Trophoblast cell (in vitro differentiated cells and primary cell): Measurements from ENCODE around the gene IDH3G.

Source experiments
- DNase-seq, 2 donors: peaks; one replicate each; pipeline ENCODE4 v3.0.0-alpha.2; 2016
- H2AFZ ChIP-seq: 2 replicates; pipeline ENCODE4 v1.6.1; 2013; ENCODE audit warnings: low read length, moderate library complexity, mild to moderate bottlenecking; ENCODE audit not compliant: insufficient read depth, poor library complexity
- H2AK5ac ChIP-seq: 2 replicates; pipeline ENCODE4 v1.6.1; 2013; ENCODE audit warnings: mild to moderate bottlenecking, low read length
- H2BK120ac ChIP-seq: 2 replicates; pipeline ENCODE4 v1.6.1; 2013; ENCODE audit warnings: low read length, mild to moderate bottlenecking, moderate library complexity; ENCODE audit not compliant: insufficient read depth, poor library complexity
- H2BK12ac ChIP-seq: 2 replicates; pipeline ENCODE4 v1.6.1; 2013; ENCODE audit warnings: mild to moderate bottlenecking, low read length, moderate library complexity
- H2BK5ac ChIP-seq: 2 replicates; pipeline ENCODE4 v1.6.1; 2013; ENCODE audit warnings: low read length, low read depth, moderate library complexity, mild to moderate bottlenecking; ENCODE audit not compliant: poor library complexity
- H3K14ac ChIP-seq: 2 replicates; pipeline ENCODE4 v1.6.1; 2013; ENCODE audit warnings: mild to moderate bottlenecking, low read length
- H3K18ac ChIP-seq: 2 replicates; pipeline ENCODE4 v1.6.1; 2013; ENCODE audit warnings: mild to moderate bottlenecking, low read length
- H3K23ac ChIP-seq: 2 replicates; pipeline ENCODE4 v1.6.1; 2013; ENCODE audit warnings: low read length
- H3K27ac ChIP-seq: 2 replicates; pipeline ENCODE4 v1.5.1; 2013; ENCODE audit warnings: low read depth, mild to moderate bottlenecking, inconsistent platforms, low read length, moderate library complexity
- H3K27me3 ChIP-seq: 2 replicates; pipeline ENCODE4 v1.6.1; 2013; ENCODE audit warnings: inconsistent platforms, mild to moderate bottlenecking, low read length, moderate library complexity; ENCODE audit not compliant: insufficient read depth
- H3K36me3 ChIP-seq, 2 experiments: 1 replicate in 1 of 2; 2 replicates in 1 of 2; pipeline ENCODE4 v1.6.1; 2013; ENCODE audit warnings: low read length in 2 of 2, mild to moderate bottlenecking in 2 of 2, moderate library complexity in 1 of 2; ENCODE audit not compliant: insufficient read depth in 2 of 2, control insufficient read depth in 1 of 2
- H3K4ac ChIP-seq: 2 replicates; pipeline ENCODE4 v1.6.1; 2013; ENCODE audit warnings: low read depth, mild to moderate bottlenecking, low read length, moderate library complexity
- H3K4me1 ChIP-seq, 2 experiments: 1 replicate in 1 of 2; 2 replicates in 1 of 2; pipeline ENCODE4 v1.6.1; 2013; ENCODE audit warnings: low read length in 2 of 2, mild to moderate bottlenecking in 2 of 2, moderate library complexity in 1 of 2; ENCODE audit not compliant: insufficient read depth in 2 of 2, control insufficient read depth in 1 of 2
- H3K4me2 ChIP-seq: 2 replicates; pipeline ENCODE4 v1.6.1; 2013; ENCODE audit warnings: inconsistent platforms, mild to moderate bottlenecking, low read length, moderate library complexity
- H3K4me3 ChIP-seq: 2 replicates; pipeline ENCODE4 v1.5.1; 2013; ENCODE audit warnings: mild to moderate bottlenecking, low read depth, low read length, inconsistent platforms
- H3K79me1 ChIP-seq: one replicate; pipeline ENCODE4 v1.6.1; 2013; ENCODE audit warnings: low read length
- H3K79me2 ChIP-seq: 2 replicates; pipeline ENCODE4 v1.6.1; 2013; ENCODE audit warnings: low read length, mild to moderate bottlenecking; ENCODE audit not compliant: control insufficient read depth, insufficient read depth, poor library complexity
- H3K9ac ChIP-seq: 2 replicates; pipeline ENCODE4 v1.6.1; 2013; ENCODE audit warnings: mild to moderate bottlenecking, low read length
- H3K9me3 ChIP-seq: 2 replicates; pipeline ENCODE4 v1.6.1; 2013; ENCODE audit warnings: low read depth, mild to moderate bottlenecking, control low read depth, inconsistent platforms, low read length; ENCODE audit not compliant: insufficient read depth
- H4K12ac ChIP-seq: 2 replicates; pipeline ENCODE4 v1.6.1; 2013; ENCODE audit warnings: low read depth, mild to moderate bottlenecking, low read length, moderate library complexity
- H4K8ac ChIP-seq: 2 replicates; pipeline ENCODE4 v1.6.1; 2013; ENCODE audit warnings: low read depth, mild to moderate bottlenecking, low read length, moderate library complexity
- H4K91ac ChIP-seq: one replicate; pipeline ENCODE4 v1.6.1; 2013; ENCODE audit warnings: low read depth, mild to moderate bottlenecking, low read length, moderate library complexity
- WGBS: extraction: QIAGEN DNeasy Blood & Tissue Kit; methylation state at CpG from one replicate; pipeline ENCODE4 v1.1.7; 2013; ENCODE audit warnings: missing lambda C conversion rate; ENCODE audit not compliant: insufficient read length, insufficient coverage; ENCODE audit errors: extremely low coverage; 5-methylcytosine and 5-hydroxymethylcytosine counted together

The IDH3G gene

DNA sequence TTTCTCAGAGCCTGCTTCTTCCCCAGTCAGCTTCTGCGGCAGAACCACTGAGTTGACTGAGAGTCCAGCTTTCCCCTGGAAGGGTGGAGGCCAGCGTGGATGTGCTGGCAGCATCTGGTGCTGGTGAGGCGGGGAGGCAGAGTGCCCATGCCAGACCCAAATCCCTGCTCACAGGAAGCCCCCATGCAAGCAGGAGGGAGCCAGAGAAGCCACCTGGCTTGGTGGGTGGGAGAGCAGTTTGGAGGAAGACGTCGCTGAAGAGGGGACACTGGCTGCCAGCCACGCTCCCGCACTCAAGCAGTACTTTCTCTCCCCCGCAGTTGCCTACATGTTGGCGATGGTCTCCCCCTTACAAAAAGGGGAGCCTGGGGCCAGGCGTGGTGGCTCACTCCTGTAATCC, 30.2 kb upstream of the IDH3G start:
- H3K9me3 ChIP-seq: no peaks in the 10 kb centered on the region
- no peak overlapping the region for H2BK12ac ChIP-seq
- H4K12ac ChIP-seq: no peak overlapping the region
- H3K79me2 ChIP-seq: peaks cover under 1% of the 10 kb centered on the region
- H2AK5ac ChIP-seq: no peak overlapping the region
- no peak overlapping the region for H3K4ac ChIP-seq
- WGBS: no CpG with 5 or more reads among the region's 10 CpGs
- H3K27me3 ChIP-seq: peaks cover 2% of the 10 kb centered on the region
- H2BK120ac ChIP-seq: no peak overlapping the region
- no peak for DNase-seq
- H4K91ac ChIP-seq: no peak overlapping the region
- H3K4me2 ChIP-seq: no peak overlapping the region
- H3K79me1 ChIP-seq: peaks cover under 1% of the 10 kb centered on the region
- H3K27ac ChIP-seq: no peak overlapping the region
- H3K36me3 ChIP-seq: no peaks in the 10 kb centered on the region
- no peak overlapping the region for H3K14ac ChIP-seq
- no peak overlapping the region for H3K18ac ChIP-seq
- no peak overlapping the region for H2AFZ ChIP-seq
- no peak overlapping the region for H3K4me3 ChIP-seq
- H3K4me1 ChIP-seq: peaks cover 7 to 10% of the 10 kb centered on the region in 2 experiments
- no peak overlapping the region for H3K9ac ChIP-seq
- H4K8ac ChIP-seq: no peak overlapping the region
- H3K23ac ChIP-seq: no peak overlapping the region
- H2BK5ac ChIP-seq: no peak overlapping the region

- no peak overlapping the region for H2AK5ac ChIP-seq
- H4K91ac ChIP-seq: no peak overlapping the region
- no peaks in the 10 kb centered on the region for H3K27me3 ChIP-seq
- no peak overlapping the region for H3K27ac ChIP-seq
- H3K14ac ChIP-seq: no peak overlapping the region
- H3K4me3 ChIP-seq: no peak overlapping the region
- no peaks in the 10 kb centered on the region for H3K9me3 ChIP-seq
- no peak overlapping the region for H3K4ac ChIP-seq
- no CpG with 5 or more reads among the region's 9 CpGs for WGBS
- no peak overlapping the region for H2BK120ac ChIP-seq
- H4K12ac ChIP-seq: no peak overlapping the region
- no peak overlapping the region for H3K9ac ChIP-seq
- no peak overlapping the region for H2BK12ac ChIP-seq
- no peak overlapping the region for H3K18ac ChIP-seq
- peaks cover 4% of the 10 kb centered on the region for H3K79me2 ChIP-seq
- no peak overlapping the region for H2AFZ ChIP-seq
- H3K23ac ChIP-seq: no peak overlapping the region
- H2BK5ac ChIP-seq: no peak overlapping the region
- H4K8ac ChIP-seq: no peak overlapping the region
- peaks cover 8% of the 10 kb centered on the region for H3K79me1 ChIP-seq
- H3K4me1 ChIP-seq: peaks cover 0 to 7% of the 10 kb centered on the region in 2 experiments
- H3K4me2 ChIP-seq: no peak overlapping the region
- DNase-seq: no peak
- no peaks in the 10 kb centered on the region for H3K36me3 ChIP-seq
These were observed 26.9 kb upstream of the IDH3G start for GRCh38 chrX:153821066-153821465.

GRCh38 chrX:153820601-153821000, 26.4 kb upstream of the IDH3G start:
- H2BK120ac ChIP-seq: no peak overlapping the region
- no peaks in the 10 kb centered on the region for H3K27me3 ChIP-seq
- H3K18ac ChIP-seq: no peak overlapping the region
- no peak overlapping the region for H3K4ac ChIP-seq
- no peak overlapping the region for H3K14ac ChIP-seq
- H2BK12ac ChIP-seq: no peak overlapping the region
- H3K9me3 ChIP-seq: no peaks in the 10 kb centered on the region
- no peak overlapping the region for H4K91ac ChIP-seq
- no peaks in the 10 kb centered on the region for H3K36me3 ChIP-seq
- H3K9ac ChIP-seq: no peak overlapping the region
- H3K79me2 ChIP-seq: peaks cover 4% of the 10 kb centered on the region
- no peak overlapping the region for H3K23ac ChIP-seq
- no peak overlapping the region for H2AFZ ChIP-seq
- H4K8ac ChIP-seq: no peak overlapping the region
- no peak overlapping the region for H3K4me3 ChIP-seq
- H2BK5ac ChIP-seq: no peak overlapping the region
- H4K12ac ChIP-seq: no peak overlapping the region
- H3K4me2 ChIP-seq: no peak overlapping the region
- H3K27ac ChIP-seq: no peak overlapping the region
- no peak overlapping the region for H2AK5ac ChIP-seq
- H3K79me1 ChIP-seq: peaks cover 8% of the 10 kb centered on the region
- no CpG with 5 or more reads among the region's 7 CpGs for WGBS
- no peak for DNase-seq
- peaks cover 0 to 7% of the 10 kb centered on the region in 2 experiments for H3K4me1 ChIP-seq

DNA sequence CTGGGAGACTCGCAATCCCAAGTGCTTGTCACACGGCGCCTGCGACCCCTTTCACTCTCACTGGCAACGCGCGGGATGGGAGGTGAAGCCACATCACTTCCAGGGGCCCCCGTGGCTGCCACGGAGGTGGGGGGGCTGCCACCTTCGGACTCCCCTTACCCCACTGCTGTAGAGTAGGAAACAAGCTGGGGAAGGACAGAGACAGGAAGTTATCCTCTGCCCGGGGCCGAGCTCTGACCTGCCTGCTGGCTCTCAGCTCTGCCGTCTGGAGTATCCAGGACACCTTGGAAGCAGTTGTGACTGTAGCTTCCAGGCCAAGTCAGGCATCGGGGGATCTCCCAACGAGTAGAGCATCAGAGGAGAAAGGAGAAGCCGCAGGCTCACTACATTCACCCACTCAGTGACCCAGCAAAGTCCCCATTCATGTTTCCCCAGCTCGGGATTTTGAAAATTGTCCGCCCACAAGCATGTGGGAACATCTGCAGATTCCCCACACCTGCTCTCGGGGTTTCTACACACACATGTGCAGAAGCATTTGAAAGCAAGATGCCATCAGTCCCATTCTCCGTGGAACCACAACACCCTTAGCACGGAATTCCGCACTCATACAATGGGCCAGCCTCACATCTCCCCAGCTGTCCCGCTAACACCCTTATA, 25.3 kb upstream of the IDH3G start:
- Histone ChIP-seq H3K4me3 (no peak overlapping the region), H4K91ac (peak overlapping the region; percentile 79), H3K27ac (no peak overlapping the region), H3K23ac (no peak overlapping the region), H3K9ac (no peak overlapping the region), H3K36me3 (no peaks in the 10 kb centered on the region), H4K8ac (peak overlapping the region; percentile 84), H2BK5ac (no peak overlapping the region), H3K4me2 (peak overlapping the region; percentile 68), H2AK5ac (no peak overlapping the region), H3K79me1 (peaks cover 8% of the 10 kb centered on the region), H3K14ac (peak overlapping the region; percentile 64), H3K27me3 (no peaks in the 10 kb centered on the region), H3K79me2 (peaks cover 4% of the 10 kb centered on the region), H3K9me3 (no peaks in the 10 kb centered on the region), H2AFZ (peak overlapping the region; percentile 66), H3K18ac (peak overlapping the region; percentile 65), H3K4me1 (peaks cover 0 to 7% of the 10 kb centered on the region in 2 experiments), H2BK12ac (no peak overlapping the region), H4K12ac (peak overlapping the region; percentile 89), H2BK120ac (peak overlapping the region; percentile 31), H3K4ac (peak overlapping the region; percentile 44)
- no CpG with 5 or more reads among the region's 23 CpGs for WGBS
- no peak for DNase-seq
